Psoas muscle (tissue), 8 donors: Measurements from ENCODE around the gene ROBO1. TPM values are rescaled to one million over a fixed set of nuclear protein-coding genes. Genes with fewer than 3 reads are reported as not detected.
A peak's percentile ranks its signal among the peaks of the same experiment; 100 is the strongest.

Experiments used
- ATAC-seq, 4 donors: fragments of 200-7000 bp; cut with Tn5 transposase; one replicate each; pipeline ENCODE4 v1.9.1; 2020; ENCODE audit warnings: moderate library complexity in 3 of 4, mild to moderate bottlenecking in 2 of 4
- DNase-seq, 2 donors: peaks; one replicate each; pipeline ENCODE4 v3.0.0-alpha.2; 2020
- H3K27ac ChIP-seq: fragments of 200-600 bp; one replicate; pipeline ENCODE4 v1.8.0; 2022
- H3K27me3 ChIP-seq, 3 donors: fragments of 200-600 bp in 1 of 3; one replicate each; pipeline versions ENCODE4 v1.6.1 to v1.8.0; 2013 to 2022; ENCODE audit warnings: low read length in 2 of 3, mild to moderate bottlenecking in 2 of 3, moderate library complexity in 1 of 3; ENCODE audit not compliant: insufficient read depth in 3 of 3
- H3K36me3 ChIP-seq, 2 donors: fragments of 200-600 bp in 1 of 2; one replicate each; pipeline versions ENCODE4 v1.6.1 to v1.8.0; 2013 to 2022; ENCODE audit warnings: low read depth in 1 of 2, mild to moderate bottlenecking in 1 of 2, moderate library complexity in 1 of 2; ENCODE audit not compliant: insufficient read depth in 1 of 2
- H3K4me1 ChIP-seq: fragments of 200-600 bp; one replicate; pipeline ENCODE4 v1.8.0; 2022
- H3K4me3 ChIP-seq: fragments of 200-600 bp; one replicate; pipeline ENCODE4 v1.8.0; 2022; ENCODE audit warnings: mild to moderate bottlenecking
- H3K9me3 ChIP-seq: fragments of 200-600 bp; one replicate; pipeline ENCODE4 v1.8.0; 2022
- WGBS, 3 donors: extraction: QIAGEN DNeasy Blood & Tissue Kit; methylation state at CpG; one replicate each; pipeline versions ENCODE4 v1.1.6 to v1.1.7; 2013; 5-methylcytosine and 5-hydroxymethylcytosine counted together
- intact Hi-C, 2 donors: fragments of 100-400 bp; cut with DNase I; formaldehyde crosslinking; loops; one replicate each; pipeline versions ENCODE4 v1.11.0 to v1.14.2; 2022
- polyA plus RNA-seq, 3 donors: library from polyadenylated mRNA; stranded (reverse); fragments of 200-250 nt; gene quantifications; one replicate each; pipeline ENCODE4 v1.2.3, GENCODE V29; 2013
- total RNA-seq, 4 donors: library from RNA; stranded (reverse); fragmentation: NEBNext Ultra II Directional in 2 of 4; extraction: Animal tissue kit (Norgen Biotek cat#: 25700) in 2 of 4; gene quantifications; one replicate each; pipeline versions ENCODE4 v1.2.1 to v1.2.4, GENCODE V29; 2021 to 2023
- TF ChIP-seq, protein P1 (sequence below): fragments of 200-600 bp; IDR thresholded peaks from one replicate; pipeline ENCODE4 v1.8.0; 2022; ENCODE audit warnings: antibody characterized with exemption
- donor health status: healthy with polysubstance abuse.
- donor health status: DM: no; HTN: no; CAD: no; lungs with moderate emphysema.
- donor health status: Bipolar disorder and iron deficiency.
- donor health status: healthy.
- donor health status: DM: yes; HTN: yes; CAD: no.
- donor health status: DM: no; HTN: no; CAD: no.
- donor health status: DM: no; HTN: no; CAD: no.
- donor health status: DM: yes; HTN: yes; CAD: no.

The ROBO1 gene
- total and polyA plus RNA-seq, 7 donors = 0.52 to 14.0 (median 4.9) TPM

DNA sequence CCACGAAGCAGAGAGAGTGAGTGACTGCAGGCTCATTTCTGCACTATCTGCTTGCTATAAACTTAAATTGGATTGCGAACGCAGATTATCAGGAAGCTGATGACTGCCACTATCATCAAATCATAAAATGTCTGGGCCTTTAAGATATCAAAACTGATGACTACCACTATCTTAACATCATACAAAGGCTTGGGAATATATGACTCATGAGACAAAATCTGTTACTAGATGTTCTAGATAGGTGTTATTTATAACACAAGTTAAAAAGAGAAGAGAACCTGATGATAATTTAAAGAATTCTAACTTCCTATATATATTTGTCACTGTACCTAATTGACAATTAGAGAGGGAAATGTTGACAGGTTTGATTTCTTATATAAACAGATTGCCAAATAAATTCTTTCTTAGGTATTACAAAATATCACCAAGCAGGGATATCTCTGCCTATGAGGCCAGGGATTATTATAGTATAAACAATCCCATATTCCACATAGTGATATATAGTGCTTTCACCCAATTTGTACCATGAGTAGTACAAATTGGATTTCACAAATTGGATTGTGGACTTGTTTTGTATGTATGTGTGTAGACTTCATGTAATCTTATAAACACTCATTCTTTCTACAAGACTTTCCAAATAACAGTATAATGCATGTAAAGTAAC is 1157.2 kb downstream of the ROBO1 start:
- Histone ChIP-seq H3K4me1 (no peaks in the 10 kb centered on the region), H3K27me3 (no peaks in the 10 kb centered on the region), H3K36me3 (peaks cover 0 to 17% of the 10 kb centered on the region in 2 donors), H3K9me3 (no peaks in the 10 kb centered on the region), H3K27ac (no peak overlapping the region), H3K4me3 (no peak overlapping the region)
- DNase-seq (no peak), ATAC-seq (peak in 1 of 4 donors; percentile 43)
- intact Hi-C loops = no loop called here
- TF ChIP-seq, protein P1, sequence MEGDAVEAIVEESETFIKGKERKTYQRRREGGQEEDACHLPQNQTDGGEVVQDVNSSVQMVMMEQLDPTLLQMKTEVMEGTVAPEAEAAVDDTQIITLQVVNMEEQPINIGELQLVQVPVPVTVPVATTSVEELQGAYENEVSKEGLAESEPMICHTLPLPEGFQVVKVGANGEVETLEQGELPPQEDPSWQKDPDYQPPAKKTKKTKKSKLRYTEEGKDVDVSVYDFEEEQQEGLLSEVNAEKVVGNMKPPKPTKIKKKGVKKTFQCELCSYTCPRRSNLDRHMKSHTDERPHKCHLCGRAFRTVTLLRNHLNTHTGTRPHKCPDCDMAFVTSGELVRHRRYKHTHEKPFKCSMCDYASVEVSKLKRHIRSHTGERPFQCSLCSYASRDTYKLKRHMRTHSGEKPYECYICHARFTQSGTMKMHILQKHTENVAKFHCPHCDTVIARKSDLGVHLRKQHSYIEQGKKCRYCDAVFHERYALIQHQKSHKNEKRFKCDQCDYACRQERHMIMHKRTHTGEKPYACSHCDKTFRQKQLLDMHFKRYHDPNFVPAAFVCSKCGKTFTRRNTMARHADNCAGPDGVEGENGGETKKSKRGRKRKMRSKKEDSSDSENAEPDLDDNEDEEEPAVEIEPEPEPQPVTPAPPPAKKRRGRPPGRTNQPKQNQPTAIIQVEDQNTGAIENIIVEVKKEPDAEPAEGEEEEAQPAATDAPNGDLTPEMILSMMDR = no peak
- WGBS, 3 donors = 59 to 61% (median 61%) methylated on average over 3 of the region's 3 CpGs

DNA sequence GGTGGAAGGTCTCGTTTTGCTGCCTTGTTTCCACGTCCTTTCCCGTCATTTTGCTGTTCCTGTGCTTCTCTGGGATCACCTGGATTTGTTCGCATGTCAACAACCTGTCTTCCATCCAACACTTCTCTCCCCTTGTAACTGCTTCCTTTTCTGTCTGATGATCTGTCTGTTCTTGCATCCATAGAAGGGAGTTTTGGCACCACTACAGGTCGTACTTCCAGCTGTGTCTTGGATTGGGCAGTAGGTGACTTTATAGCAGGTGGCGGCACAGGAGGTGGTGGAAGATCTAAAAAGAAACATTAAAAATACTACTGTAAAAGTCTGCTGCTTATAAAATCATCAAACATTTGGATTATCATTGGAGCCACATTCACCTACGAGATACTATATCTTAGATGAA is 1161.0 kb downstream of the ROBO1 start:
- Histone ChIP-seq H3K27ac (no peak overlapping the region), H3K4me1 (no peaks in the 10 kb centered on the region), H3K4me3 (no peak overlapping the region), H3K9me3 (no peaks in the 10 kb centered on the region), H3K27me3 (no peaks in the 10 kb centered on the region), H3K36me3 (peaks cover 0 to 5% of the 10 kb centered on the region in 2 donors)
- intact Hi-C loops = no loop called here
- TF ChIP-seq, protein P1 = no peak
- WGBS, 3 donors = 93 to 96% (median 95%) methylated on average over 7 of the region's 7 CpGs
- ATAC-seq (no peak), DNase-seq (no peak)

DNA sequence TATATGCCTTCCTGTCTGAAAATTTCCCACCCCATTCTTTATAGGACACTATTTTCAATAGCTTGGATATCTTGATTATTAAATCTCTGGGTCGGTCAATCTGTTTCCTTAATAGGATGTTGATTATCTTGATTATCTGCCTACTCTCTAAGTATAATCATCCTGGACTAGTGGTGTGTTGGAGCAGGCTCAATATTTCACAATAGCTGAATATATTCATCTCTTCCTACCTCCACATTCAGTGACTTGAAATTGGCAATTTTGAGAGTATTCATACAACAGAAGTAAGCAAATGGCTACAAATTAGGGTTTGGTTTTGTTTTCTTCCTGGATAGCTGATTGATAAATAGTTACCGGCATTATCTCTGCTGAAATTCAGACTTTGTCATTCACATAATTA is 1162.6 kb downstream of the ROBO1 start:
- peaks cover 0 to 5% of the 10 kb centered on the region in 2 donors for H3K36me3 ChIP-seq
- H3K4me1 ChIP-seq = no peaks in the 10 kb centered on the region
- DNase-seq = no peak
- TF ChIP-seq, protein P1 = no peak
- H3K9me3 ChIP-seq = no peaks in the 10 kb centered on the region
- no peak overlapping the region for H3K27ac ChIP-seq
- intact Hi-C loops = no loop called here
- no peak for ATAC-seq
- 89 to 91% (median 90%) methylated on average over 2 of the region's 2 CpGs for whole genome bisulfite sequencing, 3 donors
- no peaks in the 10 kb centered on the region for H3K27me3 ChIP-seq
- H3K4me3 ChIP-seq = no peak overlapping the region

DNA sequence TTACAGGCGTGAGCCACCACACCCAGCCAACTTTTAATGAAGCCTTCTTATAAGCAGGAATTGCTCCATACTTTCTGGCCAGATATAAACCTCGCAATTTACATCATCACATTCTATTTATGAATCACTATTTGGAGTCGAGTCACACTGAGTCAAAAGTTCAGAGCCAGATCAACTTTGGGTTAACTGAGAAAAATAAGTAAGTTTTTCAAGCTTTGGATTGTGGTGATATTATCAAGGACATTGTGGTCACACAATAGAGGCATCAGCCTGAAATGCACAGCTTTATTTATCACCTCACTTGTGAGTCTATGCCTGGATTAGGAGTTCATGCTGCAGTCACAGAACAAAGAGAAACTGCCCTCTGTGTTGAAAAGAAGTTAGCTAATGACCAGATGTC is 1163.5 kb downstream of the ROBO1 start:
- no peaks in the 10 kb centered on the region for H3K27me3 ChIP-seq
- no peak for ATAC-seq
- DNase-seq = no peak
- H3K36me3 ChIP-seq = peaks cover 0 to 5% of the 10 kb centered on the region in 2 donors
- H3K27ac ChIP-seq = no peak overlapping the region
- TF ChIP-seq, protein P1 = no peak
- H3K9me3 ChIP-seq = no peaks in the 10 kb centered on the region
- no peaks in the 10 kb centered on the region for H3K4me1 ChIP-seq
- intact Hi-C loops = no loop called here
- no peak overlapping the region for H3K4me3 ChIP-seq
- WGBS, 3 donors = 90 to 98% (median 93%) methylated on average over 3 of the region's 3 CpGs

DNA sequence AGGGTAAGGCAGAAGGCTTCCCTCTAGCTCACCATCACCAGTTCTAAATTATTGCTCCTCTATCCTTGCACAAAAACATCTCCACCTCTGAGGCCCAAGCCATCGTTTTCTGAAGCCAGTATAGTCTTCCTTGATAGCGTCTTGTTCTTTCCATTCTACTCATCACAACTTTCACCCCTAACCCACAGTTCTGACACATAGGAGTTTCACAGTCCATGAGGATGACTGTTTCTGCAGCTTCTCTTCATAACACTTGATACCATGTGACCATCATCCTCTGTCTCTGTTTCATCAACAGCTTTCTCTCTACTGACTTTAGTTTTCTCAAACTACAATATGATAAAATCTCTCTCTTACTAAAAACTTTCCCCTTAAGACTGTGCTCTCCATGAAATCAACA is 1166.5 kb downstream of the ROBO1 start:
- Histone ChIP-seq H3K27ac (no peak overlapping the region), H3K27me3 (no peaks in the 10 kb centered on the region), H3K4me3 (no peak overlapping the region), H3K4me1 (no peaks in the 10 kb centered on the region), H3K36me3 (no peaks in the 10 kb centered on the region), H3K9me3 (no peaks in the 10 kb centered on the region)
- WGBS, 3 donors = 92 to 98% (median 98%) methylated on average over 2 of the region's 2 CpGs
- DNase-seq (no peak), ATAC-seq (no peak)
- TF ChIP-seq, protein P1 = no peak
- intact Hi-C loops = no loop called here
